Stimulated activated CD8-positive, alpha-beta memory T cell treated with anti-CD3 and anti-CD28 coated beads, Interleukin-15, amount 100 ng/mL, for 4 hours (primary cell): ENCODE results near the gene JPH3.

Experiments
- DNase-seq, 2 donors: peaks; one replicate each; pipeline ENCODE4 v3.0.0-alpha.2; 2020; ENCODE audit warnings: low read depth in 2 of 2

The JPH3 gene

GRCh38 chr16:87740441-87740840 is 138.1 kb downstream of the JPH3 start:
- no peak for DNase-seq

- no peak for DNase-seq
These were observed 138.7 kb downstream of the JPH3 start for GRCh38 chr16:87740909-87741424.

- DNase-seq, result no peak
These were observed 139.6 kb downstream of the JPH3 start for GRCh38 chr16:87741700-87742415.

GRCh38 chr16:87742781-87743490 is 140.6 kb downstream of the JPH3 start:
- no peak for DNase-seq

- DNase-seq, result no peak
These were observed 142.6 kb downstream of the JPH3 start for GRCh38 chr16:87744750-87745514.

GRCh38 chr16:87746178-87746577 is 143.9 kb downstream of the JPH3 start:
- DNase-seq, result no peak
